Measurements from ENCODE around the gene RBM4B. TPM values are rescaled to one million over a fixed set of nuclear protein-coding genes. Genes with fewer than 3 reads are reported as not detected.

The RBM4B gene
- total and polyA plus RNA-seq, 4 experiments from 2014 or later, result 6.3 to 26.9 (median 21.0) TPM

GRCh38 chr11:66705587-66706335, 28.1 kb upstream of the RBM4B start:
- Histone ChIP-seq H3K27ac (ENCODE audit: low read depth, low read length) (no peak overlapping the region), H3K9me3 (ENCODE audit: control insufficient read depth in 1 of 2, low read length in 2 of 2) (no peaks in the 10 kb centered on the region), H3K27me3 (ENCODE audit: insufficient read depth, low read length) (no peaks in the 10 kb centered on the region), H3K4me3 (ENCODE audit: low read length in 2 of 2) (no peak overlapping the region), H3K4me1 (ENCODE audit: insufficient read depth, low read length) (no peaks in the 10 kb centered on the region), H3K36me3 (ENCODE audit: insufficient read depth, low read length) (no peaks in the 10 kb centered on the region)
- H3K27me3 Mint-ChIP-seq, result peaks cover 0 to 4% of the 10 kb centered on the region in 2 donors
- intact Hi-C loops (cut with micrococcal nuclease), result no loop called here
- no peaks in the 10 kb centered on the region for H3K4me1 Mint-ChIP-seq
- peaks cover 0 to 1% (median 0%) of the 10 kb centered on the region in 8 donors for H3K9me3 Mint-ChIP-seq
- H3K36me3 Mint-ChIP-seq, result no peaks in the 10 kb centered on the region
- ChIA-PET POLR2A (ENCODE audit: partially characterized antibody) (interaction anchor here (0.6 kb wide), 1 partner anchor 89 kb away, joined by 3 read pairs; no protein-coding TSS in a partner anchor), CTCF (ENCODE audit: partially characterized antibody) (interaction anchor here (0.6 kb wide), 1 partner anchor 315 kb away, joined by 3 read pairs; no protein-coding TSS in a partner anchor)
- no peak overlapping the region for H3K27ac Mint-ChIP-seq
- no peak for DNase-seq
- H3K4me3 Mint-ChIP-seq, result peak overlapping the region in 1 of 8 donors; percentile 17

GRCh38 chr11:66704659-66705360, 27.1 kb upstream of the RBM4B start:
- H3K4me3 ChIP-seq (ENCODE audit: low read length in 2 of 2), result no peak overlapping the region
- H3K9me3 Mint-ChIP-seq, result peaks cover 0 to 2% (median 0%) of the 10 kb centered on the region in 8 donors
- intact Hi-C loops (cut with micrococcal nuclease), result no loop called here

GRCh38 chr11:66701432-66702240, 23.9 kb upstream of the RBM4B start:
- H3K27me3 ChIP-seq (ENCODE audit: insufficient read depth, low read length), result no peaks in the 10 kb centered on the region
- Mint-ChIP-seq H3K27ac (no peak overlapping the region), H3K4me1 (no peaks in the 10 kb centered on the region), H3K4me3 (no peak overlapping the region), H3K36me3 (no peaks in the 10 kb centered on the region), H3K27me3 (no peaks in the 10 kb centered on the region), H3K9me3 (peaks cover 0 to 3% (median 0%) of the 10 kb centered on the region in 8 donors)
- no peak overlapping the region for H3K27ac ChIP-seq (ENCODE audit: low read depth, low read length)
- H3K36me3 ChIP-seq (ENCODE audit: insufficient read depth, low read length), result no peaks in the 10 kb centered on the region
- CTCF ChIA-PET (ENCODE audit: partially characterized antibody), result interaction anchor here (0.6 to 1.5 kb wide), 3 partner anchors 9 to 133 kb away, joined by 3 read pairs; no protein-coding TSS in a partner anchor
- POLR2A ChIA-PET (ENCODE audit: partially characterized antibody), result no interaction called here
- H3K4me1 ChIP-seq (ENCODE audit: insufficient read depth, low read length), result no peaks in the 10 kb centered on the region
- H3K4me3 ChIP-seq (ENCODE audit: low read length in 2 of 2), result no peak overlapping the region
- no peaks in the 10 kb centered on the region for H3K9me3 ChIP-seq (ENCODE audit: control insufficient read depth in 1 of 2, low read length in 2 of 2)
- intact Hi-C loops (cut with micrococcal nuclease), result no loop called here
- DNase-seq, result no peak

More at GRCh38 chr11:66704659-66705360, 27.1 kb upstream of the RBM4B start:
- Mint-ChIP-seq H3K27me3 (peaks cover 0 to 3% of the 10 kb centered on the region in 2 donors), H3K27ac (no peak overlapping the region), H3K4me3 (no peak overlapping the region), H3K36me3 (no peaks in the 10 kb centered on the region), H3K4me1 (no peaks in the 10 kb centered on the region)
- Histone ChIP-seq H3K9me3 (ENCODE audit: control insufficient read depth in 1 of 2, low read length in 2 of 2) (no peaks in the 10 kb centered on the region), H3K4me1 (ENCODE audit: insufficient read depth, low read length) (no peaks in the 10 kb centered on the region), H3K27ac (ENCODE audit: low read depth, low read length) (no peak overlapping the region), H3K36me3 (ENCODE audit: insufficient read depth, low read length) (no peaks in the 10 kb centered on the region), H3K27me3 (ENCODE audit: insufficient read depth, low read length) (no peaks in the 10 kb centered on the region)
- POLR2A ChIA-PET (ENCODE audit: partially characterized antibody), result no interaction called here
- DNase-seq, result no peak
- CTCF ChIA-PET (ENCODE audit: partially characterized antibody), result interaction anchor here (0.5 kb wide), 1 partner anchor 463 kb away, joined by 4 read pairs; no protein-coding TSS in a partner anchor

- Mint-ChIP-seq H3K9me3 (peaks cover 0 to 3% (median 0%) of the 10 kb centered on the region in 8 donors), H3K4me1 (no peaks in the 10 kb centered on the region), H3K36me3 (no peaks in the 10 kb centered on the region), H3K4me3 (no peak overlapping the region), H3K27me3 (no peaks in the 10 kb centered on the region), H3K27ac (no peak overlapping the region)
- intact Hi-C loops (cut with micrococcal nuclease), result no loop called here
- H3K36me3 ChIP-seq (ENCODE audit: insufficient read depth, low read length), result no peaks in the 10 kb centered on the region
- H3K9me3 ChIP-seq (ENCODE audit: control insufficient read depth in 1 of 2, low read length in 2 of 2), result no peaks in the 10 kb centered on the region
- H3K4me3 ChIP-seq (ENCODE audit: low read length in 2 of 2), result no peak overlapping the region
- H3K27ac ChIP-seq (ENCODE audit: low read depth, low read length), result no peak overlapping the region
- no peak for DNase-seq
- POLR2A ChIA-PET (ENCODE audit: partially characterized antibody), result no interaction called here
- CTCF ChIA-PET (ENCODE audit: partially characterized antibody), result interaction anchor here (1.4 kb wide), 1 partner anchor 134 kb away, joined by 3 read pairs; no protein-coding TSS in a partner anchor
- H3K27me3 ChIP-seq (ENCODE audit: insufficient read depth, low read length), result no peaks in the 10 kb centered on the region
- H3K4me1 ChIP-seq (ENCODE audit: insufficient read depth, low read length), result no peaks in the 10 kb centered on the region
These were observed 23.1 kb upstream of the RBM4B start for GRCh38 chr11:66700742-66701141.

DNA sequence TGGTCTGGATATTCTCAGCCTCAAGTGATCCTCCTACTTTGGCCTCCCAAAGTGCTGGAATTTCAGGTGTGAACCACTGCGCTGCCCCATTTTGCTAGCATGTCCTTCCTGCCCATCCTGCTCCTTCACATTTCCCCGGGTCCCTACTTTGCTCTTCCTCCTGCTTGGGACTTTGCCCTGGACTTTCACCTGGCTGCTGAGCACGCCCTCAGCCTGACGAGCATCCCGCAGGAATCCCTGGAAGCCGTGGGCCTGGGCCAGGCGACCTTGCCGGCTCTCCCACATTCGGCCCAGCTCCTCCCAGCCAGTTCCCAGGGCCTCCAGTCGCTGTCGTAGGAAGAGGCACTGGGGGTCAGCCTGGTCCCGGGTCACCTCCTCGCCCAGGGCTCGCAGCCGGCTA, 22.6 kb upstream of the RBM4B start:
- Histone ChIP-seq H3K9me3 (ENCODE audit: control insufficient read depth in 1 of 2, low read length in 2 of 2) (no peaks in the 10 kb centered on the region), H3K27ac (ENCODE audit: low read depth, low read length) (no peak overlapping the region), H3K27me3 (ENCODE audit: insufficient read depth, low read length) (no peaks in the 10 kb centered on the region), H3K36me3 (ENCODE audit: insufficient read depth, low read length) (no peaks in the 10 kb centered on the region), H3K4me3 (ENCODE audit: low read length in 2 of 2) (no peak overlapping the region), H3K4me1 (ENCODE audit: insufficient read depth, low read length) (no peaks in the 10 kb centered on the region)
- Mint-ChIP-seq H3K4me3 (no peak overlapping the region), H3K9me3 (peaks cover 0 to 3% (median 0%) of the 10 kb centered on the region in 8 donors), H3K36me3 (no peaks in the 10 kb centered on the region), H3K27me3 (no peaks in the 10 kb centered on the region), H3K4me1 (no peaks in the 10 kb centered on the region), H3K27ac (no peak overlapping the region)
- ChIA-PET POLR2A (ENCODE audit: partially characterized antibody) (no interaction called here), CTCF (ENCODE audit: partially characterized antibody) (interaction anchor here (1.5 to 5.7 kb wide), 2 partner anchors 9 to 133 kb away, joined by 5 to 59 read pairs; no protein-coding TSS in a partner anchor)
- no peak for DNase-seq
- intact Hi-C loops (cut with micrococcal nuclease), result no loop called here

- Mint-ChIP-seq H3K9me3 (peaks cover 0 to 3% (median 0%) of the 10 kb centered on the region in 8 donors), H3K27me3 (peaks cover under 1 to 2% of the 10 kb centered on the region in 2 donors), H3K4me1 (no peaks in the 10 kb centered on the region), H3K4me3 (no peak overlapping the region), H3K36me3 (no peaks in the 10 kb centered on the region), H3K27ac (no peak overlapping the region)
- ChIA-PET POLR2A (ENCODE audit: partially characterized antibody) (no interaction called here), CTCF (ENCODE audit: partially characterized antibody) (interaction anchor here (3.3 to 5.7 kb wide), 2 partner anchors 135 to 140 kb away, joined by 13 to 59 read pairs; no protein-coding TSS in a partner anchor)
- Histone ChIP-seq H3K27me3 (ENCODE audit: insufficient read depth, low read length) (no peaks in the 10 kb centered on the region), H3K36me3 (ENCODE audit: insufficient read depth, low read length) (no peaks in the 10 kb centered on the region), H3K4me3 (ENCODE audit: low read length in 2 of 2) (no peak overlapping the region), H3K9me3 (ENCODE audit: control insufficient read depth in 1 of 2, low read length in 2 of 2) (no peaks in the 10 kb centered on the region), H3K27ac (ENCODE audit: low read depth, low read length) (no peak overlapping the region), H3K4me1 (ENCODE audit: insufficient read depth, low read length) (no peaks in the 10 kb centered on the region)
- intact Hi-C loops (cut with micrococcal nuclease), result loop anchor here (10.0 kb wide), 1 partner anchor 276 kb away; the partner anchor contains the start of gene C11orf86
- DNase-seq, result no peak
These were observed 20.8 kb upstream of the RBM4B start for GRCh38 chr11:66698491-66698890.

All from CD4-positive, alpha-beta memory T cell (primary cell).